ENCODE results near the gene AZU1. TPM values are rescaled to one million over a fixed set of nuclear protein-coding genes. Genes with fewer than 3 reads are reported as not detected.
A peak's percentile ranks its signal among the peaks of the same experiment; 100 is the strongest.
"Not testable (repeated sequence)": the region's sequence is repeated elsewhere in the genome, so short reads cannot be mapped to it uniquely, and the experiment has no call there.

The AZU1 gene
- total RNA-seq, 1 experiment from 2014 or later = not detected

DNA sequence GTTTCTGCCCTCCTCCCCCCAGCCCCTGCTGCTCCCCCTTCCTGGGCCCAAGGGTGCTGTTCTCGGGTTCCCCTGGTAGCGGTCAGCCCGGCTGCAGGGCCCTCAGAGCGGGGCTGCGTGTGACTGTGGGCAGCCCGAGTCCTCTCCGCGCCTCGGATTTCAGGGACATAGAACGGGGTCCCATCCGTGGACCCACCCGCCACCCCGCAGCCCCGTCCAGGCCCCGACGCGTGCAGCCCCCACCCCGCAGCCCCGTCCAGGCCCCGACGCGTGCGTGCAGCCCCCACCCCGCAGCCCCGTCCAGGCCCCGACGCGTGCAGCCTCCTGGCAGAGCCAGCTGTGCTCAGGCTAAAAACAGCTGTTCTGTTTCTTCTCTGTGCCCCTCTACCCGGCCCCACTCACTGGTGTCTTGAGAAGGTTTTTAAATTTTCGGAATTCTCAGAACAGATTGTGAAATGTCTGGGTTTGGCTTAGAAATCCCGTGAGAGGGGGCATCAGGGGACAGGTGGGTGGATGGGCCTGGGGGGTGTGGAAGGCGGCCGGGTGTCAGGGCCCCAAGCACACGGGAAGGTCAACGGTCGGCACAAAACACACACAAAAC is 7.7 kb downstream of the AZU1 start:
- CTCF ChIA-PET = no interaction called here
- intact Hi-C loops (cut with micrococcal nuclease) = no loop called here

DNA sequence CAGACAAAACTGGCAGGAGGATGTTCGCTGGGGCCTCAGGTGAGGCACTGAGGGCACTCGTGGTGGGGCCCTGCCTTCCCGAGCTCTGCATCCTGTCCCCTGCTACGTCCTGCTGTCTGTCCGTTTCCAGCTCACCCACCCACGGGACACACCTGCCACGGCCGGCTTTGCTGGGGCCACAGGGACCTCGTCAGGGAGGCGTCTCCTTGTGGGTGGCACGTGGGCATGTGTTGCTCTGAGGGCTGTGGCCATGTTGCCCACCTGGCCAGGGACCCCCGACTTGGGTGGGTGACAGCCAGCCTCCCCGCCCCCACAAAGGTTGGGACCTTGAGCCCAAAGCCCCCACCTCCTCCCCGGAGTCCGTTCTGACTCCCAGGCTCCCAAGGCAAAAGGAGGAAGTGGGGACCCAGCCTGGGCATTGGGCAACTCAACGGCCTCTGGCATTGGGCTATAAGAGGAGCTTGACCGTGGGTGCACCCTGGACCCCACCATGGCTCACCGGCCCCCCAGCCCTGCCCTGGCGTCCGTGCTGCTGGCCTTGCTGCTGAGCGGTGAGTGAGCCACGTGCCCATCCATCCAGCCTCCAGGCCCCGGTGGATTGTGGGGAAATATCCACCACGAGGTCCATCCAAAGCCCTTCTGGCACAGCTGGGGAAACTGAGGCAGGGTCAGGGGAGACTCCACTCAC is 13.0 kb downstream of the AZU1 start, which contains the start of gene PRTN3:
Gene PRTN3 (plus strand): TSS at position 481 of the 688 bp plus-strand sequence. CDS start 10 bp downstream, at position 491.
- Histone ChIP-seq H3K79me2 (ENCODE audit: low read length) (no peaks in the 10 kb centered on the region), H3K9ac (ENCODE audit: low read length) (no peak within 1 kb of the TSS), H3K4me2 (ENCODE audit: low read length) (no peak within 1 kb of the TSS), H3K27me3 (ENCODE audit: low read length) (peaks cover 9% of the 10 kb centered on the region), H3K36me3 (ENCODE audit: low read depth, low read length) (no peaks in the 10 kb centered on the region), H2AFZ (ENCODE audit: low read length) (no peak within 1 kb of the TSS), H3K9me3 (ENCODE audit: low read length) (no peaks in the 10 kb centered on the region), H3K4me1 (ENCODE audit: insufficient read depth, low read length) (peaks cover 4% of the 10 kb centered on the region; the same call in 1 of the 2 replicates), H3K27ac (ENCODE audit: low read length) (no peak within 1 kb of the TSS), H3F3A (ENCODE audit: low read length, unreplicated experiment) (no peaks in the 10 kb centered on the region), H3K4me3 (ENCODE audit: low read length) (no peak within 1 kb of the TSS), H3K9me2 (replicated peaks; ENCODE audit: low read length) (no peaks in the 10 kb centered on the region), H4K20me1 (ENCODE audit: low read length) (no peaks in the 10 kb centered on the region)
- intact Hi-C loops (cut with micrococcal nuclease) = no loop called here
- TF ChIP-seq, protein P1, sequence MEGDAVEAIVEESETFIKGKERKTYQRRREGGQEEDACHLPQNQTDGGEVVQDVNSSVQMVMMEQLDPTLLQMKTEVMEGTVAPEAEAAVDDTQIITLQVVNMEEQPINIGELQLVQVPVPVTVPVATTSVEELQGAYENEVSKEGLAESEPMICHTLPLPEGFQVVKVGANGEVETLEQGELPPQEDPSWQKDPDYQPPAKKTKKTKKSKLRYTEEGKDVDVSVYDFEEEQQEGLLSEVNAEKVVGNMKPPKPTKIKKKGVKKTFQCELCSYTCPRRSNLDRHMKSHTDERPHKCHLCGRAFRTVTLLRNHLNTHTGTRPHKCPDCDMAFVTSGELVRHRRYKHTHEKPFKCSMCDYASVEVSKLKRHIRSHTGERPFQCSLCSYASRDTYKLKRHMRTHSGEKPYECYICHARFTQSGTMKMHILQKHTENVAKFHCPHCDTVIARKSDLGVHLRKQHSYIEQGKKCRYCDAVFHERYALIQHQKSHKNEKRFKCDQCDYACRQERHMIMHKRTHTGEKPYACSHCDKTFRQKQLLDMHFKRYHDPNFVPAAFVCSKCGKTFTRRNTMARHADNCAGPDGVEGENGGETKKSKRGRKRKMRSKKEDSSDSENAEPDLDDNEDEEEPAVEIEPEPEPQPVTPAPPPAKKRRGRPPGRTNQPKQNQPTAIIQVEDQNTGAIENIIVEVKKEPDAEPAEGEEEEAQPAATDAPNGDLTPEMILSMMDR (conservative IDR thresholded peaks at IDR 0.05; ENCODE audit: low read depth, low read length) = no peak
- TF ChIP-seq EZH2 (IDR thresholded peaks at IDR 0.05; ENCODE audit: low read length, unreplicated experiment) (no peak), EZH2phosphoT487 (IDR thresholded peaks at IDR 0.05; ENCODE audit: borderline replicate concordance, low read length) (no peak)
- no TSS peak for BruUV-seq (replicated peaks)
- DNase-seq (no peak), ATAC-seq (no peak)
- ChIA-PET CTCF (no interaction called here), POLR2A (ENCODE audit: unreplicated experiment) (no interaction called here)

More for the DNA sequence above, 7.7 kb downstream of the AZU1 start:
- no peaks in the 10 kb centered on the region for H3K27me3 ChIP-seq (ENCODE audit: low read length)
- H3K79me2 ChIP-seq (ENCODE audit: low read length) = no peaks in the 10 kb centered on the region
- no peaks in the 10 kb centered on the region for H3F3A ChIP-seq (ENCODE audit: low read length, unreplicated experiment)
- H3K4me1 ChIP-seq (ENCODE audit: insufficient read depth, low read length) = no peaks in the 10 kb centered on the region
- DNase-seq (no peak), ATAC-seq (no peak)
- H2AFZ ChIP-seq (ENCODE audit: low read length) = no peak overlapping the region
- BruUV-seq (replicated peaks) = no TSS peak
- TF ChIP-seq EZH2phosphoT487 (IDR thresholded peaks at IDR 0.05; ENCODE audit: borderline replicate concordance, low read length) (no peak), EZH2 (IDR thresholded peaks at IDR 0.05; ENCODE audit: low read length, unreplicated experiment) (no peak)
- TF ChIP-seq, protein P1 (conservative IDR thresholded peaks at IDR 0.05; ENCODE audit: low read depth, low read length) = no peak
- no peaks in the 10 kb centered on the region for H3K9me3 ChIP-seq (ENCODE audit: low read length)
- H3K9me2 ChIP-seq (replicated peaks; ENCODE audit: low read length) = no peaks in the 10 kb centered on the region
- POLR2A ChIA-PET (ENCODE audit: unreplicated experiment) = no interaction called here
- no peak overlapping the region for H3K4me3 ChIP-seq (ENCODE audit: low read length)
- no peaks in the 10 kb centered on the region for H3K36me3 ChIP-seq (ENCODE audit: low read depth, low read length)
- no peak overlapping the region for H3K4me2 ChIP-seq (ENCODE audit: low read length)
- H3K9ac ChIP-seq (ENCODE audit: low read length) = no peak overlapping the region
- H4K20me1 ChIP-seq (ENCODE audit: low read length) = no peaks in the 10 kb centered on the region
- H3K27ac ChIP-seq (ENCODE audit: low read length) = no peak overlapping the region

DNA sequence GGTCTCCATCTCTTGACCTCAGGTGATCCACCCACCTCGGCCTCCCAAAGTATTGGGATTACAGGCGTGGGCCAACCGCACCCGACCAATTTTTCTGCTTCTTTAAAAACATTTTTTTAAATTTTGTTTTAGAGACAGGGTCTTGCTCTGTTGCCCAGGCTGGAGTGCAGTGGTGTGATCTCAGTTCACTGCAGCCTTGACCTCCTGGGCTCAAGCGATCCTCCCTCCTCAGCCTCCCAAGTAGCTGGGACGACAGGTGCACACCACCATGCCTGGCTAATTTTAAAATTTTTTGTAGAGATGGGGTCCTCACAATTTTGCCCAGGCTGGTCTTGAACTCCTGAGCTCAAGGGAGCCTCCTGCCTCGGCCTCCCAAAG is 15.2 kb downstream of the AZU1 start:
- H3K36me3 ChIP-seq (ENCODE audit: low read depth, low read length); H3K9me3 ChIP-seq (ENCODE audit: low read length); H3K4me3 ChIP-seq (ENCODE audit: low read length); intact Hi-C loops (cut with micrococcal nuclease); H3F3A ChIP-seq (ENCODE audit: low read length, unreplicated experiment); BruUV-seq (replicated peaks); H3K27ac ChIP-seq (ENCODE audit: low read length); ATAC-seq; H2AFZ ChIP-seq (ENCODE audit: low read length); POLR2A ChIA-PET (ENCODE audit: unreplicated experiment); H4K20me1 ChIP-seq (ENCODE audit: low read length); DNase-seq; H3K4me1 ChIP-seq (ENCODE audit: insufficient read depth, low read length); H3K9ac ChIP-seq (ENCODE audit: low read length); H3K9me2 ChIP-seq (replicated peaks; ENCODE audit: low read length); CTCF ChIA-PET; H3K79me2 ChIP-seq (ENCODE audit: low read length): not testable (repeated sequence)
- H3K4me2 ChIP-seq (ENCODE audit: low read length) = peak overlapping the region; percentile 84
- H3K27me3 ChIP-seq (ENCODE audit: low read length) = peaks cover 16% of the 10 kb centered on the region
